ENCODE measurements around the gene ELP5.

The ELP5 gene, protein sequence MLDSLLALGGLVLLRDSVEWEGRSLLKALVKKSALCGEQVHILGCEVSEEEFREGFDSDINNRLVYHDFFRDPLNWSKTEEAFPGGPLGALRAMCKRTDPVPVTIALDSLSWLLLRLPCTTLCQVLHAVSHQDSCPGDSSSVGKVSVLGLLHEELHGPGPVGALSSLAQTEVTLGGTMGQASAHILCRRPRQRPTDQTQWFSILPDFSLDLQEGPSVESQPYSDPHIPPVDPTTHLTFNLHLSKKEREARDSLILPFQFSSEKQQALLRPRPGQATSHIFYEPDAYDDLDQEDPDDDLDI

DNA sequence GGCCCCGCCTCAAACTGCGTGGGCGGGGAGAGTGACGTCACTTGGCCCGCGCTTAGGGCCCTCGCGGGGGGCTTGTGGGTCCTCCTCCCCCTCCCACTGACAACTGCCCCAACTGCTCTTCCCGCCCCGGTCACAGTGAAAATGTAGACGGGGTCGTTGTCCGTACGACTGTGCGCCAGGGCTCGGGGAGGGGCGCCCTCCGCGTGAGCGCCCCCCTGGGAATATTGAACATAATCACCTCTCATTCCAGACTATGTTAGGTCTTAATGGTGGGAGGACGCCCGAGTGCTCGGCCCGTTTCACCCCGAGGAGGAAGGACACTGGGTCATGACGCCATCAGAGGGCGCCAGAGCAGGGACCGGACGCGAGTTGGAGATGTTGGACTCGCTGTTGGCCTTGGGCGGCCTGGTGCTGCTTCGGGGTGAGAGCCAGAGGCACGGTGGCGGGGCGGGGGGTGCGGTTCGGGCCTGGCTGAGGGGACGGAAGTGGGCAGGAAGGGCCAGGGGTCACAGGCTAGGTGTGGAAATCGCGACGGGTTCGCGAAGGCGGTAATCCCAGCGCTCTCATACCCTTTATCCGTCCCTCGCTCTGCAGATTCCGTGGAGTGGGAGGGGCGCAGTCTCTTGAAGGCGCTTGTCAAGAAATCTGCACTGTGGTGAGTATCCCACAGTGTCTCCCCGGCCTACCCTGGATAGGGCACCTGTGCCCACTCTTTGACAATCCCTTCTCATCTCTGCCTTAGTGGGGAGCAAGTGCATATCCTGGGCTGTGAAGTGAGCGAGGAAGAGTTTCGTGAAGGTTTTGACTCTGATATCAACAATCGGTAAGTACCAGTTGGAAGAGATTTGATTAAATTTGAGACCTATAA lies at the start of gene ELP5:
TSS of gene ELP5 (plus strand) at position 40 of the 868 bp plus-strand sequence. CDS start at position 376, 336 bp downstream.
- DNase-seq = peak; percentile 74 to 95 (median 86)

DNA sequence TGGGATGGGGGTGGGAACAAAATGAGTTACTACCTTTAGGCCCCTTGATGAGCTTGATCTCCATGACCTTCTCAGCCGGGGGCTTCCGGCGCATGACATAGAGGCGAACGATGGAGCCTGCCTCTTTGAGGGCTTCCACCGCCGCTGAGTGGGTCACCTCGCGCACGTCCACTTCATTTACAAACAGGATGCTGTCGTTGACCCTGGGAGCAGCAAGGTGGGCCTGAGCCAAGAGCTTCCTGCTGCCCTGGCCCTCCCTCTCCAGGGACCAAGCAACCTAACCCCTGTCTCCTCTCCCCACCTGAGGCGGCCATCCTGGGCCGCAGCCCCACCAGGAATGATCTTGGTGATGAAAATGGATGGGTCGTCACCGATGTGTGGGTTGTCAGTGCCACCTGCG lies 48.6 kb upstream of the ELP5 start:
- no peak for DNase-seq

DNA sequence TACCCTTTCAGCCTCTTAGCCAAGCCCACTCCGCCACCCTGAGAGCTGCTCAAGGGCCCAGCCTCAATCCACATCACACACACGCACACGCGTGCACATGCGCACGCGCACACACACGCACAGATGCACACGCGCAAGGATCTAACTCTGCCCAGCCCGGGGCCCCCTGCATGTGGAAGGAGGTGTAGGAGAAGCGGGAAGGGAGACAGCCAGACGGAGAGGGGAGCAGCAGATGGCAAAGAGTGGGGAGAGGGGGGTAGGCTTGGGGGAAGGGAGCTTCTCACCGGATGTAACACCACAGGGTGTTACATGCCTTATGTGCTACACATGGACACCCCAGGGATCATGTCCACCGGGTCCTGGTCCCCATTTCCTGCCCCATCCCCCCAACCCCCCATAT lies 47.7 kb upstream of the ELP5 start:
- DNase-seq = peak in 3 of 6 experiments; percentile 34 to 41 (median 39)

DNA sequence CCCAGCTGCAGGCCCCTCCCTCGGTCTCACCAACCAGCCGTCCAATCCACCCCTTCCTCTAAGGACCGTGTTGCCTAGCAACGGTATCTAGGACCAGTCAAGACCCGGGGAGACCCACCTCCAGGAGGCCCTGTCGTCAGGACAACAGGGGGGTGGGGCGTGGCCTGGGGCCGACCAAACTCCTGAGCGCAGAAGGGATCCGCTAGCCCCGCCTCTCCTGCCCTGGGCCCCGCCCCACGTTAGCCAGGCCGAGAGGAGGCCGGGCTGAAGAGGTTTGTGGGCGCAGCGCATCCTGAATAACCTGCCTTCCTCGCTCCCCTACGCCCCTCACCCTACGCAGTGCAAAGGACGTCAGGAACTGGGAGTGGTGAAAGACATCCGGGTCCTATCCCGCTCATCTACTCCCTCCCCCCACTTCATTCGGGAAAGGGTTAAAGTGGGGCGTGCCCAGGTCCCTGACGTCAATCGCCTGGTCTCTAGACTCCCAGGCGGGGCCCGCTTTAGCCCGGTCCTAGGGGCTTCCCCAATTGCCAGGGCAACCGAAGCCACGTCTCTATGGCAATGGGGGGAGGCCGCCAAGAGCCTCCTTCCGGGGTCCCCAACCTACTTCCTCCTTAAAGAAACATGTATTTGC lies 47.1 kb upstream of the ELP5 start:
- peak; percentile 93 to 99 (median 96) for DNase-seq

DNA sequence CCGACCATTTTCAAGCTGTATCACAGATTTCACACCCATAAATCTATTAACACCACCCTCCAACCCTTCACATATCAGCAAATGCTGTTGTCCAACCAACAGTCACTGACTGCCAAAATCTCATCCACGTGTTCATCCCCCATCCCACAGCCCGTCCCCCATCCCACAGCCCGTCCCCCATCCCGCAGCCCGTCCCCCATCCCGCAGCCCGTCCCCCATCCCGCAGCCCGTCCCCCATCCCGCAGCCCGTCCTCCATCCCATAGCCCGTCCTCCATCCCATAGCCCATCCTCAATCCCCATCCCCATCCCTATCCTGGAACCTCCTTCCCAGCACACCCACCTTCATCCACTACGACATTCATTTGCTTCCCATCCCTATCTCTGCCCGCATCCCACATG lies 46.5 kb upstream of the ELP5 start:
- DNase-seq = no peak

DNA sequence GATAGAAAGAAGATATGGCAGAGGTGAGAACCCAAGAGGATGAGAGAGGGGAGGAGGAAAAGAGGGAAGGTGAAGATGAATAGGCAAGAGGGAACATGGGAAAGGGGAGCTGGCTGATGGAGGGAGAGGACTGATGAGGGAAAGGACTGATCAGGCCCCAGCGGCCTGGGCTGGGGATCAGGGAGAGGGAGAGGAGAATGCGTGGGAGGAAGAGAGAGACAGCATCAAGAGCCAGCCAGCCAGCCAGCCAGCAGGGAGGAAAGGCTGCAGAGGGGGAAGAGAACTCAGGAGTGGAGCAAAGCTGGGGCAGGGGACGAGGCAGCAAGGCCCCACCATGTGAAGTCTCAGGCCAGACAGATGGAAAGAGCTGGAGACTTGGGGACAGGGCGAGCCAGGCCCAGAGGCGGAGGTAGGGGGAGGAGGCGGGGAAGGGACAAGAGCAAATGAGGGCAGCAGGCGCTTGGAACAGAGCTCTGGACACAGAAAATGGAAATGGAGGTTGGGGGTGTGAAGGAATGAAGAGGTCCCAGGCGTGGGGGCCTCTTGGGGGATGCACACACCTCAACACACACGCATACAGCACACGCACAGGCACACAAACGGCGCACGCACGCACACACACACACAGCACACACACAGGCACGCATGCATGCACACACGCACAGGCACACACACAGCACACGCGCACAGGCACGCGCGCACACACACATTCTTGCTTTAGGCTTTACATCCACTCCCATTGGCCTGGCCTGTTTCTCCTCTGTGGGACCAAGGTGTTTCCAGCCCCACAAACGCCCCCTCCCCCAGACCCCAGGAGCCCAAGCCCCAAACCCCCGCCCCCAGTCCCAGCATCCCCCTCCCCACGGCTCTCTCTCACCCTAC lies 44.7 kb upstream of the ELP5 start:
- DNase-seq = no peak

DNA sequence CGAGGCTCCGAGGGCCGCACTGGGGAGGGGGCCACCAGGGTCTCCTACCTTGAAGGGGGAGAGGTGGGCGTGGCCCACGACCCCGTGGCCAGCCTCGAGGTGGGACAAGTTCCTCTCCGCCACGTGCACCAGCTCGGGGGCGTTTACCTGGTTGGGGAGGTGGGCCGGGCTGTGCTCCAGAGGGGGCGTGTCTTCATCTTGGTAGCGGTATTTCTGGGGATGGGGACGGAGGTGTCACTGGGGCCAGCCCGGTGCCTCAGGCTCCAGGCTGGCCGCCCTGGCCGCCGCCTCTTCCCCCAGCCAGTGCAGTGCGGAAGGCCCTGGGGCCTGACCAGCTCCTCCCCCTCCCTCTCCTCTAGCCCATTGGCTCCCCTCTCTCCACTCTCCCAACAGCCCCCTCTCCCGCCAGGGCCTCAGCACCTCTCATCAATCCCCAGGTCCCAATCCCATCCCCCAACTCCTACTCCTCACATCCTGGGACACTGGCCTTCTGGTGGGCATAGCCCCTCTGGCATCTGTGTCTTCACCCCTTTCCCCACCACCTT lies 43.9 kb upstream of the ELP5 start:
- no peak for DNase-seq

DNA sequence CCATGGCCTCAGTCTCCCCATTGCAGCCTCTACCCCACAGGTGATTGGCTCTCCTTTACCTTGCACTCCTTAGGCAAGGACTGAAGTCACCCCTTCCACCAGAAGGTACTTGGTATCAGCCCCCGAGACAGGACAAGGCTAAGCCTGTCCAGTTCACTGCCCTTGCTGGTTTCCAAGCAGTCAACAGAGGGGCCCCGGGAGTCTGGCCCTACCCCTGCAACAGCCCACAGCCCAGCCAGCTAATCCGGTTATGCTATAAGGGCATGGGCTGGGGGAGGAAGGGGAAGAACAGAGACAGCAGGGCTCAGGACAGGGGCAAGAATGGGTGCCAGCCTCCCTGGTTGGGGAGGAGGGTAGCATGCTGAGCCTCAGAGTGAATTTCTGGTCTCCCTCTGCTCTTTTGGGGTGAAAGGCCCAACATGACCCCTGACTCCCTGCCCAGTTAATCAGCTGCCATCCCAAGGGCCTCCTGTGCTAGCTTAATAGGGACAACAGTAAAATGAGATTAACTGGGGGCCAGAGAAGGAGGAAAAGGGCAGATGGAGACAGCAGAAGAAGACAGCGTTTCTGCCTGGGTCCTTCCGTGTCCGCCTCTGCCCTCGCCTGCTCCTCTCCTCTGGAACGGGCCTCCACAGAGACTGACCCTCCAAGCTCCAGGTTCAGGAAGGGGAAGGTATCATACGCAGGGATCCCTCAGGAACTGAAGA lies 43.1 kb upstream of the ELP5 start:
- DNase-seq = no peak

DNA sequence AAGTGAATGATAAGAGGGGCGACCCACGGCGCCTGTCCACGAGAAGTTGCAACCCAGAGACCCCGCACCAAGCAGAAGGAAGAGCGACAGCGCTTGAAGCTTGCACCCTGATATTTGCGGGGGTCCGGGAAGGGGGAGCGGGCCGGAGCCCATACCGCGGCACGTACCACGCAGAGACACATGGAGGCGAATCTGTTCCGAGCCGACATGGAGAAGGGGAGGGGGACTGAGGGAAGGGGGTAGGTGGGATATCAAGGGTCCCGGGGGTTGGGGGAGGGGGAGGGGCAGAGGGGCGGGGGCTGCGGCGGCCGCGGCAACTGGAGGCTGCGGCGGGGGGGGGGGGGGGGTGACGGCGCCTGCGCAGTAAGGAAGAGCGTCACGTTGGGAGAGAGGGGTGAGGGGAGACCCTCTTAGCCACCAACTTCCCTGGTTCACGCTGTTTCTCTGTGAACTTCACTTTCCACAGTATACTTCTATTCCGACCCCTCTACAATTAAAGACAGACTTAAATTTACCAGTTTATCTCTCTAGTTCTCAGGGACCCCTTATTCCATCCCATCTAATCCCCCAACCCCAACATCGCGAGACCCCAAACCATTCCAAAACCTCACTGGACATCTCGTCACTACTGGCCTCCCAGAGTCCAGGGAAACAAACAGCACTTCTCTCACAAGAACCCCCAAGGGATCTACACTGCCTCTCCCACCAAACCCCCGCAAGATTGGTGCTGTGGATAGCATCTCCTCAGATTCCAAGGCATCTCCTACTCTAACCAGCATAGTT lies 40.3 kb upstream of the ELP5 start:
- no peak for DNase-seq

DNA sequence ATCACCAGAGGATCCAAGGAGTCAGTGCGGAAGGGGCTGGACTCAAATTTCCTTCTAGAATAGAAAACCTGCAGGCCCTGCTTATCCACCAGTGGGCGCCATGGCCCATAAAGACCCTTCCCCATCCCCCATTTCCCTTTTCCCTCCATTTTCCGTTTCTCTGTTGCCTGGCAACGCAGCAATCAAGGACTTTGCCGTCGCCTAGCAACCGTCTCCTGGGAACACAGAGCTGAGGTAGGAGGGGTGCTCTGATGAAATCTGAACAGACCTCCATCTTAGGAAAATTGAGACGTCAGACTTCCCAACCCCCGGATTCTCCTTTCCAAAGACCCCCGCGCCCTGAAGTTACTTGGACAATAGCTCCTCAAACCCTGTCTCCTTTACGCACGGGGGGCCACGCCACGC lies 38.1 kb upstream of the ELP5 start:
- peak in 3 of 6 experiments; percentile 82 to 91 (median 90) for DNase-seq

DNA sequence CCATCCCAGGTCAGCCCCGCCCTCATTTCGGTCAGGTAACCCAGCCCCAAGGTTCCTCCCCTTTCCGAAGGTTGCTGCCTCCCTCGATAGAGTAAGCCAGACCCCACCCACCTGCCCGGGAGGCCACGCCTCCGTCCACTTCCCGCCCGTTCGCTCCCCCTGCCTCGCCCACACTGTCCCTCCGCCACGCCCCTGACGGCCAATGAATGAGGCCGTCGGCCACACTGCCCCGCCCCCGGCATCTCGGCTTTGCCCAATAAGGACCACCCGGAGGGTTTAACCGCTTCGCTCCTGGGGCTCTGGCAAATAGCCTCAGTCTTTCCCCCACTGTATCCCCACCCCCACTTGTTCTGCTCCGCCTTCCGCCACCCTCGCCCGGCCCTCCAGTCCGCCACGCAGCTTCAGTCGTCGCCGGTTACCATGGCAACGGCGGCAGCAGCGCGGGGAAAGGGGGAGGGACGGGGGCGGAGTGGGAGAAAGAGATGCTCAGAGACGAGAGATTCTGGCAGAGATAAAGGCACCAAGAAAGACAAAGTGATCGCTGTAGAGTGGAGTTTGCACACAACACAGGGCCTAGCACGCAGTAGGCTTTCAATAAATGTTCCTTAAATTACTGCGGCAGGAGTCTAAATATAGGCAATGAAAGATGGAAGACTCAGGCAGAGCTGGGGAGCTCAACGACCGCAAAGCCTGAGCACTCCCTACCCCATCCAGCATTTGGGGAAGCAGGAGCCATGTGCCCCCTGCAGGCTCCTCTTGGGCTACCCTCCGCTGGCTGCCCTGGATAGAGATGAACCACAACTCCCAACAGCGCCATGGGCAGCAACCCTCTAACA lies 37.5 kb upstream of the ELP5 start:
- peak; percentile 96 to 100 (median 98) for DNase-seq

DNA sequence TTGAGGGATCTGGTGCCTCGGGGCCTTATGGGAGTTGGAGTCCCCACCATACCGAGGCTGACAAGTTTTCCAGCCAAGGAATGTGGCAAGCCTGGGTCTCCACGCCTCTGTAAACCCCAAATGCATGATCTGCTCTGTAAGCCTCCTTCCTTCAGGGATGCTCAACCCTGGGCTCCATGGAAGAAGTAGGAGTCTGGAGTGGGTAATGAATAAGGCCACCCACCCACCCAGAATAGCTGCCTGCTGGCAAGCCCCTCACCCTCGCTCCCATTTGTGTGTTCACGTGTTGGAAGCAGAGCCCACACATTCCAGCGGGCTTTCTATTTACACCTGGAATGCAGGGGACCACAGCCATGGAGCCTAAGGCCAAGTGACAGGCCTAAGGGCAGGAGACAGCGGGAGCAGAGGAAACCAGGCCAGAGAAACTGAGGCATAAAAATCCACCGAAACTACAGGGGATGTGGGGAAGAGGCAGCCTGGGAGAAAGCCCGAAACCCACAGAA lies 36.8 kb upstream of the ELP5 start:
- DNase-seq = no peak

DNA sequence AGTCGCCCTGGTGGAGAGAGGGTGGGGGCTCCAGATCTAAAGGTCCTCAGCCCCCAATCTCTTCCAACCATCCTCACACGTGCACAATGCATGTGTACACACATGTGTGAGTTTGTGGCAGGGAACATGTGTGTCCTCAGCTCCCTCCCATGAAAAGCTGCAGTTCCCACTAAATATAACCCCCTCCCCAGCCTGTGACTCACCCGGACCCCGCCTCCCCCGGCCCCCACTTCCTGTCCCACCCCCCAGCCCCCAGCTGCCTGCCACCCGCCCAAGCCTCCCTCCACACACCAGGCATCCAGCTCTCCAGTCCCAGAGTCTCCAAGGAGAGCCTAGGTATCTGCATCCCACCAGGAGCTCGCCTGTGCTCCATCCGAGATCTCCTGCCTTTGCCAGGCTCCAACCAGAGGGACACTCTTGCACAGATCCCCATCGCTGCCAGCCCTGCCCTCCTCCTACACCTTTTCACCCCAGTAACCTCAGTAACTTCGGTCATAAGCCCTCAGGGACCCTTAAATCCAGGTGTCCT lies 36.3 kb upstream of the ELP5 start:
- DNase-seq = peak in 3 of 6 experiments; percentile 18 to 33 (median 20)

DNA sequence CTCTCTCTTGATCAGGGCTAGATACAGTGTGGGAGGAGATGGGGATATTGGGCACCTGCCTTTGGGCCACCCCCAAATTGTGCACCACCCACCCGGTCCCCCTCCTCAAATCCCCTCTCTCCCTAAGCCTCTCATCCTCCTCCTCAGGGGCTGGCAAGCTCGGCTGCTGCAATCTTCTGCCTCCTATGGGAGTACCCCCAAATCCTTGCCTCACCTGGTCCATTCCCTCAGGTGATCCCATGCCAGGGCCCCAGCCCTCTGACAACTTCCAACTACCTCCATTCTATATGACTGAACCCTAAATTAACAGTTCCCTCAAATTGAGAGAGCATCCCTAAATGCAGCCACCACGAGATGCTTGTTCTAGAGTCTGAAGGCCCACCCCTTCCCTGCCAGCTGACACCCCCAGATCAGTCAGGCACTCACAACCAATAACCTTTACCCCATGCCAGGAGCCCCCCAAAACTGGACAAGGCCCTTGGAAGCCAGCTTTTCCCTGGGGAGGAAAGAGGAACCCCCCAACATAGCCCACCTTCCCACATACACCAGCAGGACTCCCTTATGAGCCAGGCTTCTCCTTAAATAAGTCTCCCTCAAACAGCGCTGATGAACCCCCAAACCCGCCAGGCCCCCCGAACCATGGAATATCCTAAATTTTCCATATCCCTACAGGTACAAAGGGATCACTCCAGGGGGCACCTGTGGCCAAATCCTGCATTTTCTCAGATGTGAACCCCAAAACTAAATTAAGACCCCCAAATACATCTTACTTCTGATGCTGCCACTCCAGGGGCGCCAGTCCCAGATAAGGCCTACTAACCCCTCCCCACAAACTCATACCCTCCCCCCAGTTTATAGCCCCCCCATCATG lies 35.5 kb upstream of the ELP5 start:
- no peak for DNase-seq

DNA sequence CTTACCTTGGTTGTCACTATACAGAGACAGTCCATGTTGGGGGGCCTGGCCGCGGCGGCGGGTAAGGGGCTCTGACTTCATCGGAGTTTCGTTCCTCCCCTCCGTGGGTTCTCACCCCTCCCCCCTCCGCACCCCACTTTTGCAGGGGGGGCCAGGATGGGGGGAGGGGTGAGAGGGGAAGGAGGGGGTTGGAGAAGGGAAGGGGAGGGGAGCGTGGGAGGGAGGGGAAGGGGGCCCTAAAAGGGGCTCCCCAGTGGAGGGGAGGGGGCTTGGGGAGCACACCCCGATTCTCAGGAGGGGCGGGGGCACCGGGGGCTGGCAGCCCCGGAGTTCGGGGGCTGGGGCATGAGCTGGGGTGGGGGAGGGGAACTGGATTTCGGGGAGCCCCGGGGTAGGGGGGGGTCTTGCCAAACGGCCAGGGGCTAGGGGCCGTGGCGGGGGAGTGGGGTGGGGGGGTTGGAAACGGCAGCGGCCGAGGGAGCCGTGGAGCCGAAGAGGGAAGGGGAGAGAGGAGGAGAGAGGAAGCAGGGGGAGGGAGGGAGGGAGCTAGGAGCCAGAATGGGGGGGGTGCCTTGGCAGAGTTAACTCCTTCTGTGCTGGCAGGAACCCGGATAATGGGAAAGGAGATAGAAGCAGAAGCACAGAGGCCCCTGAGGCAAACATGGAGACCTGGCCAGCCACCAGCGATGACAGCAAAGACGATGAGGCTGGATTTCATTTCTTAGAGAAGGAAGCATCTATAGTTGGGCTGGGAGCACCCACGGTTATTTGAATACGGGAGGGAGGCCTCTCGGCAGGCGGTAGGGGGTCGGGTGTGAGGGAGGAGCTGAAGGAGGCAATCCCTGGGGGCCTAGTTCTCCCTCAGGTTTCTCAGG lies 34.7 kb upstream of the ELP5 start:
- peak in 4 of 6 experiments; percentile 16 to 34 (median 18) for DNase-seq

DNA sequence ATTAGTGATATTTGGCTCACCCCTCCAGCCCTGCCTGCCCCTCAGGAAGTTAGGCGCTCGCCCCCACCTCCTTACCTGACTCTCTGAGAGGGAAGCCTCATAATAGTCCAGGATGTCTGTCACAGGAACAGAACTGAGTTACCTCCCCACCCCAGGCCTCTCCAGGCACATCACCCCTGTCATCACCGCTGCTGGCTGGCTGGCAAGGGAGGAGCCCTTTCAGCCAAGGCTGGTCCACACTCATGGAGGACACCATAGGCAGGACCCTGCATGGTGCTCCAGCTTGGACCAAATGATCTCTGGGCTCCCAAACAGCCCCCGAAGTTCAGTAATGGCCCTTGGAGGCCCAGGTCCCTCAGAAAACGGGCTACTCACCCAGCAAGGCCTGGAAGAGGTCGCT lies 33.8 kb upstream of the ELP5 start:
- no peak for DNase-seq

DNA sequence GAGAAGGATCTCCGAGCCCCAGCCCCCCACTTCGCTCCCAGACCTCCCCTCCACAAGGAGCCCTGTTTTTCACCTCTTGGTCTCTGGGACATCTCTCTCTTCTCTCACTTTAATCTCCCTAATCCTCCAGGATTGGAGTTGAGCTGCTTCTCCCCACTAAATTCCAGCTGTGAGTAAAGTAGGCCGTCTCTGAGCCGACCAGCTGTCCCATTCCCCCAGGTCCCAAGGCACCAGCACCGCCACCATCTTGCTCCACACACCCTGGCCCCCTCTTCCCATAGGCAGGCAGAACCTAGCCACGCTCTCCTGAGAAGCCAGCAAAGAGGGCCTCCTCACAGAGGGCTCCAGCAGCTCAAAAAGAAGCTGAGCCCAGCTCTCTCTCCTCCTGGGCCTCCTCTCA lies 33.3 kb upstream of the ELP5 start:
- DNase-seq = no peak
